K562 (cell line): ENCODE data around the gene FAM186B. TPM values are rescaled to one million over a fixed set of nuclear protein-coding genes. Genes with fewer than 3 reads are reported as not detected.

ENCODE experiments used
- ATAC-seq: fragments of 200-7000 bp; cut with Tn5 transposase; 3 replicates; pipeline ENCODE4 v1.9.1; 2020; ENCODE audit warnings: moderate library complexity
- BruUV-seq: library from RNA; stranded (reverse); fragments of 400-500 nt; replicated peaks from 2 replicates; lab custom pipeline; 2021; lab: Mats Ljungman, UMichigan
- CTCF ChIA-PET: fragments of 300-600 bp; formaldehyde crosslinking; extraction: SDS; loops from one replicate; lab custom pipeline; 2021; ENCODE audit warnings: low intra/inter-chr PET ratio; lab: Yijun Ruan, JAX
- POLR2A ChIA-PET: fragments of 300-600, 350-650 bp; sonication (Branson Sonifier 250); formaldehyde crosslinking; extraction: SDS; loops from one replicate; lab custom pipeline; 2021; ENCODE audit warnings: antibody characterized with exemption, inconsistent platforms; lab: Yijun Ruan, JAX
- DNase-seq, 4 experiments: peaks; one replicate each; pipeline versions ENCODE4 v3.0.0 to v3.0.0-alpha.2; 2011 to 2018; ENCODE audit warnings: low spot score in 3 of 4, mixed read lengths in 3 of 4; ENCODE audit errors: extremely low read depth in 1 of 4
- FAIRE-seq: peaks from 2 replicates; lab custom pipeline; 2011; peaks lifted over from hg19 to GRCh38; lab: Jason Lieb, UNC
- H2AFZ ChIP-seq: 2 replicates; pipeline ENCODE4 v1.6.0; 2011; ENCODE audit warnings: low read depth, low read length, control low read depth, inconsistent platforms
- H3K27ac ChIP-seq: fragments of 200-600 bp; 3 replicates; pipeline ENCODE4 v1.8.0; 2011; ENCODE audit warnings: low read depth, mild to moderate bottlenecking, control low read depth, inconsistent platforms, low read length, moderate library complexity, mixed read lengths; ENCODE audit errors: extremely low read depth
- H3K27me3 ChIP-seq, 2 experiments: fragments of 300-600 bp in 1 of 2; 2 replicates in 1 of 2; 3 replicates in 1 of 2; pipeline versions ENCODE4 v1.6.0 to v1.8.0; 2011; ENCODE audit warnings: inconsistent platforms in 2 of 2, low read length in 2 of 2, mild to moderate bottlenecking in 1 of 2, mixed read lengths in 1 of 2, moderate library complexity in 1 of 2; ENCODE audit not compliant: control insufficient read depth in 2 of 2, insufficient read depth in 2 of 2
- H3K36me3 ChIP-seq: fragments of 300-600 bp; 3 replicates; pipeline ENCODE4 v1.8.0; 2011; ENCODE audit warnings: mild to moderate bottlenecking, low read length, inconsistent platforms; ENCODE audit not compliant: control insufficient read depth, insufficient read depth
- H3K4me1 ChIP-seq, 2 experiments: fragments of 200-600 bp in 1 of 2; replicated peaks in 1 of 2; 2 replicates in 1 of 2; 3 replicates in 1 of 2; pipeline versions ENCODE4 v1.5.1 to v1.8.0; 2011; ENCODE audit warnings: inconsistent platforms in 2 of 2, low read length in 2 of 2, mild to moderate bottlenecking in 1 of 2, mixed read lengths in 1 of 2, moderate library complexity in 1 of 2; ENCODE audit not compliant: control insufficient read depth in 2 of 2, insufficient read depth in 2 of 2
- H3K4me2 ChIP-seq: 2 replicates; pipeline ENCODE4 v1.6.1; 2011; ENCODE audit warnings: low read length, control low read depth, inconsistent platforms, mixed read lengths; ENCODE audit not compliant: insufficient read depth
- H3K4me3 ChIP-seq: fragments of 200-600 bp; sonication (generic), shearing (Covaris generic); 2 replicates; pipeline ENCODE4 v1.5.1; 2016; ENCODE audit warnings: control low read depth, inconsistent platforms
- H3K79me2 ChIP-seq: fragments of 200-600 bp; 3 replicates; pipeline ENCODE4 v1.8.0; 2011; ENCODE audit warnings: low read length, inconsistent platforms; ENCODE audit not compliant: control insufficient read depth, insufficient read depth
- H3K9ac ChIP-seq, 2 experiments: 2 replicates each; pipeline versions ENCODE4 v1.6.0 to v1.6.1; 2011; ENCODE audit warnings: low read depth in 2 of 2, low read length in 2 of 2, control low read depth in 1 of 2, inconsistent platforms in 1 of 2, mild to moderate bottlenecking in 1 of 2, mixed read lengths in 1 of 2; ENCODE audit not compliant: insufficient read depth in 1 of 2
- H3K9me1 ChIP-seq: one replicate; pipeline ENCODE4 v1.6.0; 2011; ENCODE audit warnings: inconsistent platforms, mild to moderate bottlenecking, low read length, moderate library complexity; ENCODE audit not compliant: control insufficient read depth, insufficient read depth
- H3K9me3 ChIP-seq: replicated peaks from 2 replicates; pipeline ENCODE4 v1.5.1; 2011; ENCODE audit warnings: low read depth, low read length, inconsistent platforms; ENCODE audit not compliant: control insufficient read depth, insufficient read depth
- H4K20me1 ChIP-seq: replicated peaks from 2 replicates; pipeline ENCODE4 v1.6.1; 2011; ENCODE audit warnings: low read length, inconsistent platforms, mixed read lengths; ENCODE audit not compliant: control insufficient read depth, insufficient read depth
- ATF4 ChIP-seq: fragments of 450-650 bp; formaldehyde crosslinking; IDR thresholded peaks from 2 replicates; pipeline ENCODE4 v1.4.0; 2022; ENCODE audit warnings: mild to moderate bottlenecking, moderate library complexity
- CBX2 ChIP-seq: fragments of 200-600 bp; sonication (generic); IDR thresholded peaks from one replicate; pipeline ENCODE4 v1.6.1; 2012; ENCODE audit warnings: mild to moderate bottlenecking, low read length, inconsistent platforms; ENCODE audit not compliant: insufficient read depth, poor library complexity, severe bottlenecking
- CHD1 ChIP-seq: fragments of 200-600 bp; sonication (generic); IDR thresholded peaks from one replicate; pipeline ENCODE4 v1.6.1; 2012; ENCODE audit warnings: mild to moderate bottlenecking, moderate library complexity, low read length, inconsistent platforms
- DPF2 ChIP-seq: fragments of 450-650 bp; IDR thresholded peaks from 2 replicates; pipeline ENCODE4 v1.6.1; 2016
- MAFK ChIP-seq: IDR thresholded peaks from 2 replicates; pipeline ENCODE4 v1.6.1; 2011; ENCODE audit warnings: low read length, improper control_type of control experiment
- RBM39 ChIP-seq: fragments of 200-400 bp; formaldehyde crosslinking; optimal IDR thresholded peaks from 2 replicates; pipeline ENCODE3; 2018; ENCODE audit warnings: low read depth, low read length
- SMAD1 ChIP-seq: fragments of 150-350 bp; IDR thresholded peaks from 2 replicates; pipeline ENCODE4 v1.6.1; 2014; ENCODE audit warnings: low read length, low read depth; ENCODE audit not compliant: partially characterized antibody
- SMAD3 ChIP-seq: fragments of 450-650 bp; formaldehyde crosslinking; conservative IDR thresholded peaks from 2 replicates; pipeline ENCODE4 v1.4.0; 2020; ENCODE audit warnings: mild to moderate bottlenecking
- SMAD4 ChIP-seq: fragments of 250-450 bp; sonication (Bioruptor Pico); conservative IDR thresholded peaks from 2 replicates; pipeline ENCODE4 v1.8.0; 2021; ENCODE audit warnings: inconsistent platforms, mild to moderate bottlenecking, moderate library complexity
- SOX6 ChIP-seq: fragments of 450-650 bp; IDR thresholded peaks from 2 replicates; pipeline ENCODE4 v1.6.1; 2014; ENCODE audit warnings: mild to moderate bottlenecking
- WGBS: fragments of 100-300 bp; shearing (Covaris generic); methylation state at CpG from one replicate; pipeline ENCODE4 v1.1.6; 2016; ENCODE audit warnings: low coverage, mixed read lengths; ENCODE audit not compliant: insufficient coverage; ENCODE audit errors: missing lambda C conversion rate; 5-methylcytosine and 5-hydroxymethylcytosine counted together
- in situ Hi-C: fragments of 300-500 bp; cut with MboI; formaldehyde crosslinking; loops from 4 replicates; pipeline ENCODE4 v1.15.0; 2018; ENCODE audit warnings: inconsistent platforms, mixed read lengths
- intact Hi-C: fragments of 100-400 bp; cut with micrococcal nuclease; formaldehyde crosslinking; loops from 2 replicates; pipeline ENCODE4 v1.14.2; 2022
- polyA plus RNA-seq, 8 experiments: library from polyadenylated mRNA; depleted of rRNA in 4 of 8; stranded (reverse) in 5 of 8; unstranded in 3 of 8; fragments of >200 nt; fragmentation: Nextera tagmentation in 2 of 8; fragmentation: Illumina TruSeq in 1 of 8; extraction: Ambion mirVana in 2 of 8; extraction: Trizol in 1 of 8; gene quantifications; 2 replicates each; pipeline versions ENCODE4 v1.2.1 to v1.2.3, GENCODE V29; 2011 to 2014; ENCODE audit warnings: inconsistent platforms in 1 of 8, missing spikeins in 1 of 8
- total RNA-seq, 7 experiments: library from RNA; depleted of rRNA in 6 of 7; stranded (reverse); fragments of >200 nt in 6 of 7; fragmentation: Illumina TruSeq in 2 of 7; extraction: Trizol in 2 of 7; gene quantifications; 2 replicates each; pipeline versions ENCODE4 v1.2.1 to v1.2.3, GENCODE V29; 2011 to 2021; ENCODE audit warnings: low replicate concordance in 1 of 7
- TF ChIP-seq, protein P1 (sequence below): fragments of 450-650 bp; formaldehyde crosslinking; IDR thresholded peaks from 2 replicates; pipeline ENCODE4 v1.4.0; 2022; ENCODE audit warnings: missing genetic modification characterization
- TF ChIP-seq, protein P2 (sequence below): fragments of 250-450 bp; sonication (Bioruptor Pico); IDR thresholded peaks from 2 replicates; pipeline ENCODE4 v1.8.0; 2021; ENCODE audit warnings: borderline replicate concordance, mild to moderate bottlenecking, moderate library complexity; ENCODE audit not compliant: poor library complexity, severe bottlenecking
- TF ChIP-seq, protein P3 (sequence below), 2 experiments: fragments of 450-650 bp; IDR thresholded peaks; 2 replicates each; pipeline ENCODE4 v1.6.1; 2018; ENCODE audit warnings: mild to moderate bottlenecking in 2 of 2, low read depth in 1 of 2; ENCODE audit not compliant: partially characterized antibody in 2 of 2

Gene FAM186B
- total and polyA plus RNA-seq, 9 of the 15 experiments (the other 6 are each of a cell fraction or from before 2014, with no cell fraction given): 0.07 to 0.42 (median 0.15) TPM

- ATAC-seq: no peak
- peaks cover 5% of the 10 kb centered on the region for H3K9me1 ChIP-seq
- no peak overlapping the region for H3K9ac ChIP-seq
- no peaks in the 10 kb centered on the region for H3K9me3 ChIP-seq
- peaks cover 0 to 41% of the 10 kb centered on the region in 2 experiments; a peak in 4 of 5 replicates for H3K4me1 ChIP-seq
- 54% methylated on average over 8 of the region's 15 CpGs for WGBS
- DNase-seq: no peak
- H3K4me3 ChIP-seq: no peak overlapping the region
- peaks cover 14 to 29% of the 10 kb centered on the region in 2 experiments for H3K27me3 ChIP-seq
- POLR2A ChIA-PET: interaction anchor here (0.5 to 1.7 kb wide), 2 partner anchors 12 to 730 kb away, joined by 3 to 8 read pairs; no protein-coding TSS in a partner anchor
- CTCF ChIA-PET: no interaction called here
- 0 out of 2 replicates have a peak, but pooled peaks cover 9% of the 10 kb centered on the region for H4K20me1 ChIP-seq
- H3K79me2 ChIP-seq: no peaks in the 10 kb centered on the region
- no peak for FAIRE-seq
- H2AFZ ChIP-seq: no peak overlapping the region
- no peak overlapping the region for H3K27ac ChIP-seq
- intact Hi-C loops: no loop called here
- no peak overlapping the region for H3K4me2 ChIP-seq
- H3K36me3 ChIP-seq: no peaks in the 10 kb centered on the region
- no TSS peak for BruUV-seq
- in situ Hi-C loops: no loop called here
- TF ChIP-seq CBX2: no peak
- TF ChIP-seq, protein P1, sequence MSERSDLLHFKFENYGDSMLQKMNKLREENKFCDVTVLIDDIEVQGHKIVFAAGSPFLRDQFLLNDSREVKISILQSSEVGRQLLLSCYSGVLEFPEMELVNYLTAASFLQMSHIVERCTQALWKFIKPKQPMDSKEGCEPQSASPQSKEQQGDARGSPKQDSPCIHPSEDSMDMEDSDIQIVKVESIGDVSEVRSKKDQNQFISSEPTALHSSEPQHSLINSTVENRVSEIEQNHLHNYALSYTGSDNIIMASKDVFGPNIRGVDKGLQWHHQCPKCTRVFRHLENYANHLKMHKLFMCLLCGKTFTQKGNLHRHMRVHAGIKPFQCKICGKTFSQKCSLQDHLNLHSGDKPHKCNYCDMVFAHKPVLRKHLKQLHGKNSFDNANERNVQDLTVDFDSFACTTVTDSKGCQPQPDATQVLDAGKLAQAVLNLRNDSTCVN (CRISPR knock-in tag): no peak
- no peak for TF ChIP-seq SOX6
- no peak for TF ChIP-seq SMAD4
- no peak for TF ChIP-seq ATF4 (CRISPR knock-in tag)
- TF ChIP-seq SMAD3 (CRISPR knock-in tag): no peak
- TF ChIP-seq DPF2: no peak
- TF ChIP-seq, protein P2, sequence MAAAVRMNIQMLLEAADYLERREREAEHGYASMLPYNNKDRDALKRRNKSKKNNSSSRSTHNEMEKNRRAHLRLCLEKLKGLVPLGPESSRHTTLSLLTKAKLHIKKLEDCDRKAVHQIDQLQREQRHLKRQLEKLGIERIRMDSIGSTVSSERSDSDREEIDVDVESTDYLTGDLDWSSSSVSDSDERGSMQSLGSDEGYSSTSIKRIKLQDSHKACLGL (CRISPR knock-in tag): no peak
- TF ChIP-seq, protein P3, sequence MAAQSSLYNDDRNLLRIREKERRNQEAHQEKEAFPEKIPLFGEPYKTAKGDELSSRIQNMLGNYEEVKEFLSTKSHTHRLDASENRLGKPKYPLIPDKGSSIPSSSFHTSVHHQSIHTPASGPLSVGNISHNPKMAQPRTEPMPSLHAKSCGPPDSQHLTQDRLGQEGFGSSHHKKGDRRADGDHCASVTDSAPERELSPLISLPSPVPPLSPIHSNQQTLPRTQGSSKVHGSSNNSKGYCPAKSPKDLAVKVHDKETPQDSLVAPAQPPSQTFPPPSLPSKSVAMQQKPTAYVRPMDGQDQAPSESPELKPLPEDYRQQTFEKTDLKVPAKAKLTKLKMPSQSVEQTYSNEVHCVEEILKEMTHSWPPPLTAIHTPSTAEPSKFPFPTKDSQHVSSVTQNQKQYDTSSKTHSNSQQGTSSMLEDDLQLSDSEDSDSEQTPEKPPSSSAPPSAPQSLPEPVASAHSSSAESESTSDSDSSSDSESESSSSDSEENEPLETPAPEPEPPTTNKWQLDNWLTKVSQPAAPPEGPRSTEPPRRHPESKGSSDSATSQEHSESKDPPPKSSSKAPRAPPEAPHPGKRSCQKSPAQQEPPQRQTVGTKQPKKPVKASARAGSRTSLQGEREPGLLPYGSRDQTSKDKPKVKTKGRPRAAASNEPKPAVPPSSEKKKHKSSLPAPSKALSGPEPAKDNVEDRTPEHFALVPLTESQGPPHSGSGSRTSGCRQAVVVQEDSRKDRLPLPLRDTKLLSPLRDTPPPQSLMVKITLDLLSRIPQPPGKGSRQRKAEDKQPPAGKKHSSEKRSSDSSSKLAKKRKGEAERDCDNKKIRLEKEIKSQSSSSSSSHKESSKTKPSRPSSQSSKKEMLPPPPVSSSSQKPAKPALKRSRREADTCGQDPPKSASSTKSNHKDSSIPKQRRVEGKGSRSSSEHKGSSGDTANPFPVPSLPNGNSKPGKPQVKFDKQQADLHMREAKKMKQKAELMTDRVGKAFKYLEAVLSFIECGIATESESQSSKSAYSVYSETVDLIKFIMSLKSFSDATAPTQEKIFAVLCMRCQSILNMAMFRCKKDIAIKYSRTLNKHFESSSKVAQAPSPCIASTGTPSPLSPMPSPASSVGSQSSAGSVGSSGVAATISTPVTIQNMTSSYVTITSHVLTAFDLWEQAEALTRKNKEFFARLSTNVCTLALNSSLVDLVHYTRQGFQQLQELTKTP (IDR thresholded peaks at IDR 0.05; ENCODE audit: low read depth in 1 of 2, partially characterized antibody in 2 of 2): no peak
- TF ChIP-seq CHD1: no peak
- no peak for TF ChIP-seq SMAD1
- TF ChIP-seq MAFK: no peak
- no peak for TF ChIP-seq RBM39
Observed at GRCh38 chr12:49542592-49543160, 62.8 kb downstream of the FAM186B start.
